GM12864 (cell line): ENCODE measurements around the gene C4orf36.

Experiments
- DNase-seq: peaks from one replicate; pipeline ENCODE4 v3.0.0-alpha.2; 2011; ENCODE audit warnings: low read depth
- H3K4me3 ChIP-seq: 2 replicates; pipeline ENCODE4 v1.5.1; 2011; ENCODE audit warnings: mild to moderate bottlenecking, low read depth, low read length, control low read depth
- CTCF ChIP-seq: IDR thresholded peaks from 2 replicates; pipeline ENCODE4 v1.5.1; 2011; ENCODE audit warnings: low read depth, mild to moderate bottlenecking, moderate library complexity, low read length, control low read depth, inconsistent platforms; ENCODE audit errors: missing control alignments

C4orf36 gene

GRCh38 chr4:86934771-86935565 is 42.7 kb upstream of the C4orf36 start, which contains the start of gene AFF1:
Gene AFF1 (plus strand): TSS chr4:86935011. CDS start chr4:86948534, 13,523 bp downstream.
- TF ChIP-seq CTCF, result no peak
- peak within 1 kb of the TSS; percentile 95 for H3K4me3 ChIP-seq
- DNase-seq, result no peak

DNA sequence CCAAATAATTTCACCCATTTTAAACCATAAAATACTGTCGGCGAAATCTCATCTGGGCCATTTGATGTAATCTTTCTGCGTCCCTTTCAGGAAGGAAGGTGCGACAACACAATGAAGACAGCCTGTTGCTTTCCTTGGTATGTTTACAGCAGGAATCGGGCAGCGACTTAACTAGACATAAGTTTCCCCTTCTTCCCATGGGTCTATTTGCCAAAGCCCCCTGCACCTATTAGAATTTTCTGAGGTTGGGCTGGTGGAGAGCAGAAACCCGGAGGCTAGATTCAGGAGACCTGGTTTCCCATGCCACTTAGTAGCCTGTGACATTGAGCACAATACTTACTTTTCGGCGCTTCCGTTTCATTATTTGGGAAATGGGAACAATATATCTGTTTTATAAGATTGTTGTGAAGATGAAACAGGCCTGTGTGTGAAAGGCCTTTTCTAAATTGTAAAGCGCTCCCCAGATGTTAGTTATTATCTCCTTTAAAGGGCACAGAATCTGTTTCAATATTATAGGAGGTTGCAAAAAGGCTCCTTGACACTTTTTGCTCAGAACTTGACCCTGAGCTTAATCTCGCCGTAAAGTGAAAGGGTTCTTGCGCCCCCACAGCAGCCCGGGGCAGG is 42.0 kb upstream of the C4orf36 start:
- DNase-seq, result no peak
- peak overlapping the region; percentile 95 for H3K4me3 ChIP-seq
- TF ChIP-seq CTCF, result no peak

- TF ChIP-seq CTCF, result no peak
- DNase-seq, result no peak
- H3K4me3 ChIP-seq, result no peak overlapping the region
These were observed 36.4 kb upstream of the C4orf36 start for GRCh38 chr4:86928400-86929255.

DNA sequence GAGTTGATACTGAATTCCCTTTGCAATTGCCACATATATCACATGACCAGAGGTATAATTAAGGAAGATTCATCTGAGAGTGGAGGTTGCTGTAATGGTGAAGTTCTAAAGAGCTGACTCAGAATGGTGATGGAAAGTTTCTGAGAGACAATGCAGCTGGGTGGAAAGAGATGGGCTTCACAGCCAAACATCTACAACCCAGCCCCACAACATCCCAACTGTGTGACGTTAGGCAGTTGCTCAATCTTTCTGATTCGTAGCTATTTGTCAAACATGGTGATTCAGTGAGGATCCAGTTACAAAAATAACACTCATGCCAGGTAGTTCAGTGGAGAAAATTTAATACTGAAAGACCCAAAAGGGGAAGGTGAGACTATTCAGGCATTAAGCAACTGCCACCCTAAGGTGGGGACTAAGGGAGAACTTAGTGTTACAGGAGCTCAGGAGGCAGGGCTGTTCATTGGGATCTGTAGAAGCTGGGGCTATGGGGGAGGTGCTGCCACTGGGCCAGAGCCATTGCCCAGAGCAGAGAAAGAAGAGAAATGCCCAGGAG is 35.7 kb upstream of the C4orf36 start:
- TF ChIP-seq CTCF, result no peak
- no peak overlapping the region for H3K4me3 ChIP-seq
- DNase-seq, result no peak

DNA sequence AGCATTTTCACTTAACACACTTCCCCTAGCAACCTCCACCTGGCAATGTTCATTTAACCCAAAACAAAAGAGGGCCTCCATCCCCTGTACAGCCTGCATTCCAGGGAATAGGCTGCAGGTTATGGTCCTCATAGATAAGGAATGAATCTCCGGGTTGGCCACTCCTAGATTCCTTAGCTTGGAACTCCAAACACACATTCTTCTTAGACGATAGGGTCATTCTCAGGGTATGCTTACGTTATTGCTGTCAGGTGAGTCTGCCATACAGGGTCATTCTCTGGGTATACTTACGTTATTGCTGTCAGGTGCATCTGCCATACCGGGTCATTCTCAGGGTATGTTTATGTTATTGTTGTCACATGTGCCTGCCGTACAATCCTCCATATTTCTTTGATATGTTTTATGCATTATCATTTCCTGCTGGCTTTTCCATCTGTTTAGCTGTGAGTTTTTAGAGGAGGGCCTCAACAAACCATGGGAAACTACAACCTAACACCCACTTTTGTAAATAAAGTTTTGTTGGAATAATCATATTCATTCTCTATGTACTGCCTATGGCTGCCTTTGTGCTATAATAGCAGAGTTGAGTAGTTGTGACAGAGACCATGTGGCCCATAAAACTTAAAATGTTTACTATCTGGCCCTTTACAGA is 34.3 kb upstream of the C4orf36 start:
- no peak for DNase-seq

More for the DNA sequence above, 34.3 kb upstream of the C4orf36 start:
- TF ChIP-seq CTCF, result no peak
- no peak overlapping the region for H3K4me3 ChIP-seq
